CD4-positive, alpha-beta T cell treated with Interleukin-15 for 1 hour (primary cell): ENCODE data around the gene CENPN.

ENCODE experiments used
- DNase-seq: peaks from one replicate; pipeline ENCODE4 v3.0.0-alpha.2; 2020

The CENPN gene

GRCh38 chr16:81035975-81036750 is 29.1 kb downstream of the CENPN start:
- DNase-seq = peak; percentile 44

- DNase-seq = no peak
These were observed 29.8 kb downstream of the CENPN start for GRCh38 chr16:81036751-81037350.

GRCh38 chr16:81040131-81040530 is 33.1 kb downstream of the CENPN start:
- no peak for DNase-seq

- DNase-seq = no peak
These were observed 33.8 kb downstream of the CENPN start for GRCh38 chr16:81040842-81041241.

- DNase-seq = no peak
These were observed 34.7 kb downstream of the CENPN start for GRCh38 chr16:81041696-81042095.

GRCh38 chr16:81042821-81043220 is 35.8 kb downstream of the CENPN start:
- DNase-seq = no peak

GRCh38 chr16:81053761-81054160 is 46.7 kb downstream of the CENPN start:
- DNase-seq = no peak

- no peak for DNase-seq
These were observed 53.7 kb downstream of the CENPN start for GRCh38 chr16:81060576-81061306.

- no peak for DNase-seq
These were observed 54.3 kb downstream of the CENPN start for GRCh38 chr16:81061307-81061640.

GRCh38 chr16:81061871-81062608 is 55.0 kb downstream of the CENPN start:
- no peak for DNase-seq

- DNase-seq = no peak
These were observed 59.7 kb downstream of the CENPN start for GRCh38 chr16:81066681-81067080.

GRCh38 chr16:81067166-81067565 is 60.2 kb downstream of the CENPN start:
- DNase-seq = no peak

GRCh38 chr16:81069063-81069462 is 62.0 kb downstream of the CENPN start:
- no peak for DNase-seq

- no peak for DNase-seq
These were observed 64.0 kb downstream of the CENPN start for GRCh38 chr16:81070979-81071378.

- no peak for DNase-seq
These were observed 64.8 kb downstream of the CENPN start for GRCh38 chr16:81071805-81072204.

- no peak for DNase-seq
These were observed 66.7 kb downstream of the CENPN start for GRCh38 chr16:81073560-81074330.

- peak; percentile 90 for DNase-seq
These were observed 69.6 kb downstream of the CENPN start for GRCh38 chr16:81076566-81077075.

GRCh38 chr16:81077076-81077940 is 70.3 kb downstream of the CENPN start, which contains the start of gene C16orf46:
TSS of gene C16orf46 (minus strand) at chr16:81077238. CDS start at chr16:81063955, 13,283 bp downstream.
- peak; percentile 96 for DNase-seq

GRCh38 chr16:81080233-81080632 is 73.2 kb downstream of the CENPN start:
- no peak for DNase-seq

GRCh38 chr16:81081014-81081413 is 74.0 kb downstream of the CENPN start:
- DNase-seq = no peak
